Body of pancreas (tissue), 4 donors: ENCODE measurements around the gene CADPS. TPM values are rescaled to one million over a fixed set of nuclear protein-coding genes. Genes with fewer than 3 reads are reported as not detected.

Experiments used
- ATAC-seq: fragments of 150-250 bp; one replicate; pipeline ENCODE4 v1.9.1; 2016
- DNase-seq, 4 donors: peaks; one replicate each; pipeline ENCODE4 v3.0.0-alpha.2; 2019
- H3K27ac ChIP-seq, 4 donors: fragments of 200-600 bp; sonication (generic); 1 replicate in 3 of 4; 2 replicates in 1 of 4; pipeline versions ENCODE4 v1.5.1 to v1.6.1; 2016 to 2019; ENCODE audit warnings: mild to moderate bottlenecking in 1 of 4, mixed read lengths in 1 of 4, moderate library complexity in 1 of 4
- H3K27me3 ChIP-seq, 2 donors: fragments of 200-600 bp; sonication (generic); one replicate each; pipeline ENCODE4 v1.6.0; 2016; ENCODE audit warnings: mild to moderate bottlenecking in 1 of 2
- H3K36me3 ChIP-seq, 2 donors: fragments of 200-600 bp; sonication (generic); replicated peaks in 1 of 2; 2 replicates each; pipeline ENCODE4 v1.5.1; 2016; ENCODE audit warnings: low read depth in 2 of 2; ENCODE audit not compliant: insufficient read depth in 1 of 2
- H3K4me1 ChIP-seq: fragments of 200-600 bp; sonication (generic); one replicate; pipeline ENCODE4 v1.6.0; 2016
- H3K4me3 ChIP-seq, 2 donors: fragments of 200-600 bp; sonication (generic); 1 replicate in 1 of 2; 2 replicates in 1 of 2; pipeline ENCODE4 v1.5.1; 2016 to 2019
- H3K9me3 ChIP-seq, 3 donors: fragments of 200-600 bp; sonication (generic); 1 replicate in 2 of 3; 2 replicates in 1 of 3; pipeline ENCODE4 v1.5.1; 2016
- CTCF ChIP-seq, 7 experiments: fragments of 450-650 bp in 4 of 7; fragments of 200-600 bp in 3 of 7; sonication (generic) in 3 of 7; IDR thresholded peaks; one replicate each; pipeline ENCODE4 v1.5.1; 2016 to 2019; ENCODE audit warnings: antibody characterized with exemption in 7 of 7
- POLR2A ChIP-seq, 3 donors: fragments of 450-650 bp; IDR thresholded peaks; one replicate each; pipeline ENCODE4 v1.6.1; 2016; ENCODE audit warnings: antibody characterized with exemption in 3 of 3, mild to moderate bottlenecking in 2 of 3
- WGBS, 2 donors: methylation state at CpG; one replicate each; pipeline ENCODE4 v1.1.5; 2017; 5-methylcytosine and 5-hydroxymethylcytosine counted together
- intact Hi-C: fragments of 100-400 bp; cut with DNase I; formaldehyde crosslinking; loops from one replicate; pipeline ENCODE4 v1.15.1; 2023
- total RNA-seq, 2 donors: library from RNA; depleted of rRNA; stranded (reverse); fragments of >200 nt; gene quantifications; one replicate each; pipeline ENCODE4 v1.1.0, GENCODE V29; 2016

CADPS gene
- total RNA-seq, 2 donors from 2014 or later, result 22.1 to 67.6 TPM

GRCh38 chr3:62672270-62672987 lies 202.8 kb downstream of the CADPS start:
- Histone ChIP-seq H3K4me3 (no peak overlapping the region), H3K36me3 (no peaks in the 10 kb centered on the region), H3K9me3 (no peaks in the 10 kb centered on the region), H3K4me1 (peaks cover 14% of the 10 kb centered on the region), H3K27ac (no peak overlapping the region), H3K27me3 (no peaks in the 10 kb centered on the region)
- TF ChIP-seq POLR2A (IDR thresholded peaks at IDR 0.05) (no peak), CTCF (IDR thresholded peaks at IDR 0.05) (no peak)
- DNase-seq (no peak), ATAC-seq (no peak)
- 61 to 69% methylated on average over 10 of the region's 10 CpGs for WGBS, 2 donors
- intact Hi-C loops, result loop anchor here (10.0 kb wide), 1 partner anchor 522 kb away; no protein-coding TSS in a partner anchor

- DNase-seq, result no peak
- Histone ChIP-seq H3K27me3 (no peaks in the 10 kb centered on the region), H3K9me3 (no peaks in the 10 kb centered on the region), H3K4me3 (no peak overlapping the region), H3K27ac (no peak overlapping the region), H3K36me3 (no peaks in the 10 kb centered on the region), H3K4me1 (peaks cover 4% of the 10 kb centered on the region)
- ATAC-seq, result no peak
- TF ChIP-seq POLR2A (IDR thresholded peaks at IDR 0.05) (no peak), CTCF (IDR thresholded peaks at IDR 0.05) (no peak)
- intact Hi-C loops, result loop anchor here (10.0 kb wide), 1 partner anchor 524 kb away; no protein-coding TSS in a partner anchor
Measured at GRCh38 chr3:62670351-62670750, 204.9 kb downstream of the CADPS start.

- intact Hi-C loops, result no loop called here
Measured at GRCh38 chr3:62669161-62669560, 206.1 kb downstream of the CADPS start.

GRCh38 chr3:62667714-62668113 lies 207.5 kb downstream of the CADPS start:
- TF ChIP-seq POLR2A (IDR thresholded peaks at IDR 0.05) (no peak), CTCF (IDR thresholded peaks at IDR 0.05) (no peak)
- H3K4me3 ChIP-seq, result no peak overlapping the region
- 55 to 64% methylated on average over 5 of the region's 5 CpGs for WGBS, 2 donors
- DNase-seq, result no peak
- no peaks in the 10 kb centered on the region for H3K36me3 ChIP-seq
- intact Hi-C loops, result no loop called here
- ATAC-seq, result no peak
- H3K27me3 ChIP-seq, result no peaks in the 10 kb centered on the region
- no peak overlapping the region for H3K27ac ChIP-seq
- no peaks in the 10 kb centered on the region for H3K4me1 ChIP-seq
- H3K9me3 ChIP-seq, result no peaks in the 10 kb centered on the region

More at GRCh38 chr3:62669161-62669560, 206.1 kb downstream of the CADPS start:
- ATAC-seq, result no peak
- no peak for TF ChIP-seq POLR2A (IDR thresholded peaks at IDR 0.05)
- no peak for TF ChIP-seq CTCF (IDR thresholded peaks at IDR 0.05)
- 65 to 73% methylated on average over 1 of the region's 1 CpG for WGBS, 2 donors
- H3K27ac ChIP-seq, result no peak overlapping the region
- DNase-seq, result no peak
- H3K4me1 ChIP-seq, result peaks cover 3% of the 10 kb centered on the region
- no peaks in the 10 kb centered on the region for H3K9me3 ChIP-seq
- no peak overlapping the region for H3K4me3 ChIP-seq
- no peaks in the 10 kb centered on the region for H3K27me3 ChIP-seq
- no peaks in the 10 kb centered on the region for H3K36me3 ChIP-seq
